ENCODE results near the gene PNISR.

Gene PNISR

GRCh38 chr6:99348288-99349170, 76.6 kb downstream of the PNISR start:
- H3K36me3 ChIP-seq (replicated peaks; ENCODE audit: insufficient read depth, low read length), result no peaks in the 10 kb centered on the region
- H3K9me3 ChIP-seq (replicated peaks; ENCODE audit: insufficient read depth, low read length), result no peaks in the 10 kb centered on the region
- no peak overlapping the region for H3K27ac ChIP-seq (ENCODE audit: low read length)
- H4K20me1 ChIP-seq (ENCODE audit: insufficient read depth, low read length), result no peaks in the 10 kb centered on the region
- peaks cover 6% of the 10 kb centered on the region; the same call in 1 of the 2 replicates for H3F3A ChIP-seq (ENCODE audit: insufficient read depth, low read length)
- no peaks in the 10 kb centered on the region for H3K4me1 ChIP-seq (ENCODE audit: low read length)
- no peaks in the 10 kb centered on the region for H3K79me2 ChIP-seq (ENCODE audit: low read length)
- H3K27me3 ChIP-seq (replicated peaks; ENCODE audit: insufficient read depth, low read length), result no peaks in the 10 kb centered on the region
- TF ChIP-seq EZH2 (optimal IDR thresholded peaks at IDR 0.05; ENCODE audit: low read depth, low read length) (no peak), EZH2phosphoT487 (IDR thresholded peaks at IDR 0.05; ENCODE audit: low read length) (no peak), CTCF (IDR thresholded peaks at IDR 0.05; ENCODE audit: low read length) (no peak)
- DNase-seq, result no peak
- no peaks in the 10 kb centered on the region for H3K9me2 ChIP-seq (replicated peaks; ENCODE audit: insufficient read depth, low read length)
- H3K9ac ChIP-seq (ENCODE audit: low read length), result no peak overlapping the region
- H2AFZ ChIP-seq (ENCODE audit: low read length), result no peak overlapping the region
- H3K4me2 ChIP-seq (ENCODE audit: low read depth, low read length), result no peak overlapping the region
- peak overlapping the region; percentile 27; the same call in 1 of the 2 replicates for H3K4me3 ChIP-seq (ENCODE audit: low read length)
